ENCODE results near the gene TTC27. TPM values are rescaled to one million over a fixed set of nuclear protein-coding genes. Genes with fewer than 3 reads are reported as not detected.

Gene TTC27
- total and polyA plus RNA-seq, 2 of the 13 experiments (the other 11 are each of a cell fraction or from before 2014, with no cell fraction given), result 26.7 to 44.7 TPM

DNA sequence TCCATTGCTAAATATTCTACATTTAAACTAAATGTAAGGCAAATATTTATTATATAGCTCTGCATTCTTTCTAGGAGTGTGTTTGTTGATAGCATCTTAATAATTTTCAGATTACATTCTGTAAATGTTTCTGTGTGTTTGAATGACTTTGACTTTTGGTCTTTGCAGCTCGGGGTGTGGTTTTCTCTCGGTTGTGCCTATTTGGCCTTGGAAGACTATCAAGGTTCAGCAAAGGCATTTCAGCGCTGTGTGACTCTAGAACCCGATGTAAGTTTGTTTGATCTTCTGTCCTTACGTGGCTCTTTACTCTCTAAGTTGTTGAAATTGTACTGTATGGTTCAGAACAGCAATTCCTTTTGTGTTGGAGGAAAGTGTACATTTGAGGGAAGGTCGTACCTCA is 149.9 kb downstream of the TTC27 start:
- FAIRE-seq (peak; percentile 71), ATAC-seq (peak; percentile 98), DNase-seq (ENCODE audit: low spot score) (peak; percentile 75)
- Histone ChIP-seq H3K4me3 (replicated peaks in 1 of 3; ENCODE audit: insufficient read depth in 1 of 3, low read depth in 2 of 3, low read length in 3 of 3) (no peak overlapping the region), H3K9ac (ENCODE audit: insufficient read depth, low read depth, low read length) (no peak overlapping the region), H3K9me3 (ENCODE audit: low read length) (peaks cover 7% of the 10 kb centered on the region; the same call in 1 of the 2 replicates), H3K4me1 (ENCODE audit: insufficient read depth, low read length) (peaks cover 11% of the 10 kb centered on the region), H4K20me1 (ENCODE audit: insufficient read depth, low read length) (no peaks in the 10 kb centered on the region), H3K27ac (ENCODE audit: extremely low read length, insufficient read depth, low read length) (peak overlapping the region; percentile 26), H3K79me2 (ENCODE audit: insufficient read depth, low read length) (no peaks in the 10 kb centered on the region), H3K27me3 (ENCODE audit: control insufficient read depth in 1 of 2, insufficient read depth in 2 of 2, low read length in 2 of 2) (no peaks in the 10 kb centered on the region), H3K36me3 (replicated peaks in 1 of 2; ENCODE audit: control insufficient read depth in 1 of 2, insufficient read depth in 2 of 2, low read length in 2 of 2) (peaks cover 0 to 8% of the 10 kb centered on the region in 2 experiments; a peak in 4 of 5 replicates), H3K4me2 (ENCODE audit: low read depth, low read length) (peak overlapping the region; percentile 33), H2AFZ (ENCODE audit: low read length) (no peak overlapping the region)
- ChIA-PET POLR2A (no interaction called here), CTCF (ENCODE audit: low intra/inter-chr PET ratio, low total read pairs) (no interaction called here)
- intact Hi-C loops (cut with micrococcal nuclease; ENCODE audit: unreplicated experiment), result no loop called here
- in situ Hi-C loops (cut with HindIII; ENCODE audit: extremely low pct_ligation_motif_present, low pct_unique_long_range_greater_than_20kb), result no loop called here
- BruUV-seq (replicated peaks), result no TSS peak
- WGBS (ENCODE audit: low lambda C conversion rate), result 21% methylated on average over 6 of the region's 6 CpGs
- TF ChIP-seq ZNF3 (CRISPR knock-in tag; IDR thresholded peaks at IDR 0.05) (no peak), CREM (IDR thresholded peaks at IDR 0.05) (no peak), CREM (CRISPR knock-in tag; IDR thresholded peaks at IDR 0.05) (no peak), EP300 (IDR thresholded peaks at IDR 0.05; ENCODE audit: low read depth in 2 of 2, low read length in 2 of 2) (peak in 1 of 2 experiments; percentile 37; a peak in 1 of 4 replicates), EP300 (CRISPR knock-in tag; IDR thresholded peaks at IDR 0.05; ENCODE audit: borderline replicate concordance) (no peak), SAP130 (CRISPR knock-in tag; IDR thresholded peaks at IDR 0.05; ENCODE audit: low read depth) (0 out of 2 replicates have a peak, but pooled peaks have one; percentile 14), ZNF432 (CRISPR knock-in tag; IDR thresholded peaks at IDR 0.05; ENCODE audit: borderline replicate concordance) (no peak), PRDM15 (CRISPR knock-in tag; IDR thresholded peaks at IDR 0.05) (no peak), ZNF747 (CRISPR knock-in tag; IDR thresholded peaks at IDR 0.05; ENCODE audit: borderline replicate concordance) (no peak), SP5 (CRISPR knock-in tag; IDR thresholded peaks at IDR 0.05; ENCODE audit: borderline replicate concordance, low read depth) (peak; percentile 36; the same call in 1 of the 2 replicates), TP53 (CRISPR knock-in tag; conservative IDR thresholded peaks at IDR 0.05) (no peak), HMG20A (CRISPR knock-in tag; IDR thresholded peaks at IDR 0.05; ENCODE audit: borderline replicate concordance) (peak; percentile 18; the same call in 1 of the 2 replicates), THAP9 (CRISPR knock-in tag; IDR thresholded peaks at IDR 0.05; ENCODE audit: borderline replicate concordance) (no peak), TAF15 (IDR thresholded peaks at IDR 0.05; ENCODE audit: low read depth, low read length, poor library complexity, severe bottlenecking) (no peak)
- TF ChIP-seq, protein P1, sequence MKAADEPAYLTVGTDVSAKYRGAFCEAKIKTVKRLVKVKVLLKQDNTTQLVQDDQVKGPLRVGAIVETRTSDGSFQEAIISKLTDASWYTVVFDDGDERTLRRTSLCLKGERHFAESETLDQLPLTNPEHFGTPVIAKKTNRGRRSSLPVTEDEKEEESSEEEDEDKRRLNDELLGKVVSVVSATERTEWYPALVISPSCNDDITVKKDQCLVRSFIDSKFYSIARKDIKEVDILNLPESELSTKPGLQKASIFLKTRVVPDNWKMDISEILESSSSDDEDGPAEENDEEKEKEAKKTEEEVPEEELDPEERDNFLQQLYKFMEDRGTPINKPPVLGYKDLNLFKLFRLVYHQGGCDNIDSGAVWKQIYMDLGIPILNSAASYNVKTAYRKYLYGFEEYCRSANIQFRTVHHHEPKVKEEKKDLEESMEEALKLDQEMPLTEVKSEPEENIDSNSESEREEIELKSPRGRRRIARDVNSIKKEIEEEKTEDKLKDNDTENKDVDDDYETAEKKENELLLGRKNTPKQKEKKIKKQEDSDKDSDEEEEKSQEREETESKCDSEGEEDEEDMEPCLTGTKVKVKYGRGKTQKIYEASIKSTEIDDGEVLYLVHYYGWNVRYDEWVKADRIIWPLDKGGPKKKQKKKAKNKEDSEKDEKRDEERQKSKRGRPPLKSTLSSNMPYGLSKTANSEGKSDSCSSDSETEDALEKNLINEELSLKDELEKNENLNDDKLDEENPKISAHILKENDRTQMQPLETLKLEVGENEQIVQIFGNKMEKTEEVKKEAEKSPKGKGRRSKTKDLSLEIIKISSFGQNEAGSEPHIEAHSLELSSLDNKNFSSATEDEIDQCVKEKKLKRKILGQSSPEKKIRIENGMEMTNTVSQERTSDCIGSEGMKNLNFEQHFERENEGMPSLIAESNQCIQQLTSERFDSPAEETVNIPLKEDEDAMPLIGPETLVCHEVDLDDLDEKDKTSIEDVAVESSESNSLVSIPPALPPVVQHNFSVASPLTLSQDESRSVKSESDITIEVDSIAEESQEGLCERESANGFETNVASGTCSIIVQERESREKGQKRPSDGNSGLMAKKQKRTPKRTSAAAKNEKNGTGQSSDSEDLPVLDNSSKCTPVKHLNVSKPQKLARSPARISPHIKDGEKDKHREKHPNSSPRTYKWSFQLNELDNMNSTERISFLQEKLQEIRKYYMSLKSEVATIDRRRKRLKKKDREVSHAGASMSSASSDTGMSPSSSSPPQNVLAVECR (CRISPR knock-in tag; IDR thresholded peaks at IDR 0.05; ENCODE audit: borderline replicate concordance), result no peak

Data from HepG2 (cell line).